Retinal pigment epithelial cell (primary cell): ENCODE measurements around the gene DCDC1.
"Not testable (repeated sequence)": the region's sequence is repeated elsewhere in the genome, so short reads cannot be mapped to it uniquely, and the experiment has no call there.

ENCODE experiments used
- DNase-seq: peaks from one replicate; pipeline ENCODE4 v3.0.0-alpha.2; 2010; ENCODE audit warnings: low read depth
- H3K4me3 ChIP-seq: 2 replicates; pipeline ENCODE4 v1.5.1; 2011; ENCODE audit warnings: mild to moderate bottlenecking, low read length, control low read depth, moderate library complexity
- CTCF ChIP-seq: conservative IDR thresholded peaks from 2 replicates; pipeline ENCODE4 v1.5.1; 2011; ENCODE audit warnings: low read depth, low read length, control low read depth, inconsistent platforms

DCDC1 gene

GRCh38 chr11:31327417-31327816 is 42.1 kb downstream of the DCDC1 start:
- DNase-seq = no peak
- no peak for TF ChIP-seq CTCF
- H3K4me3 ChIP-seq = no peak overlapping the region

- DNase-seq = no peak
- TF ChIP-seq CTCF = no peak
These were observed 42.9 kb downstream of the DCDC1 start for GRCh38 chr11:31326470-31327148.

GRCh38 chr11:31325160-31325559 is 44.4 kb downstream of the DCDC1 start:
- no peak for TF ChIP-seq CTCF
- DNase-seq = peak; percentile 81
- H3K4me3 ChIP-seq = no peak overlapping the region

More at GRCh38 chr11:31326470-31327148, 42.9 kb downstream of the DCDC1 start:
- no peak overlapping the region for H3K4me3 ChIP-seq

GRCh38 chr11:31323145-31323544 is 46.4 kb downstream of the DCDC1 start:
- no peak overlapping the region for H3K4me3 ChIP-seq
- TF ChIP-seq CTCF = no peak
- no peak for DNase-seq

- not testable (repeated sequence) for DNase-seq
These were observed 48.0 kb downstream of the DCDC1 start for GRCh38 chr11:31321494-31321893.

GRCh38 chr11:31303644-31304180 is 65.8 kb downstream of the DCDC1 start:
- no peak overlapping the region for H3K4me3 ChIP-seq
- no peak for DNase-seq
- no peak for TF ChIP-seq CTCF

More at GRCh38 chr11:31321494-31321893, 48.0 kb downstream of the DCDC1 start:
- H3K4me3 ChIP-seq = not testable (repeated sequence)

- no peak overlapping the region for H3K4me3 ChIP-seq
- TF ChIP-seq CTCF = no peak
- DNase-seq = peak; percentile 46
These were observed 67.7 kb downstream of the DCDC1 start for GRCh38 chr11:31301549-31302510.
